H1 (cell line): ENCODE data around the gene S1PR1. TPM values are rescaled to one million over a fixed set of nuclear protein-coding genes. Genes with fewer than 3 reads are reported as not detected.

Experiments
- CTCF ChIA-PET: fragments of 300-600 bp; sonication (Branson Sonifier 250); formaldehyde crosslinking; loops from one replicate; lab custom pipeline; 2021; ENCODE audit not compliant: partially characterized antibody; lab: Charles Lee
- POLR2A ChIA-PET: fragments of 300-600 bp; sonication (Branson Sonifier 250); formaldehyde crosslinking; loops from one replicate; lab custom pipeline; 2021; ENCODE audit warnings: inconsistent platforms; ENCODE audit not compliant: partially characterized antibody; lab: Charles Lee
- DNase-seq, 2 experiments: peaks; one replicate each; pipeline versions ENCODE4 v3.0.0 to v3.0.0-alpha.2; 2010 to 2022; ENCODE audit warnings: low spot score in 2 of 2, low read depth in 1 of 2, mixed read lengths in 1 of 2
- FAIRE-seq: peaks from 2 replicates; lab custom pipeline; 2011; peaks lifted over from hg19 to GRCh38; lab: Jason Lieb, UNC
- H2AFZ ChIP-seq: 2 replicates; pipeline ENCODE4 v1.8.1; 2012; ENCODE audit warnings: low read length, inconsistent platforms
- H2AK5ac ChIP-seq: 2 replicates; pipeline ENCODE4 v1.6.1; 2013; ENCODE audit warnings: low read depth, low read length
- H2BK120ac ChIP-seq: replicated peaks from 2 replicates; pipeline ENCODE3; 2013; ENCODE audit warnings: low read depth, low read length, inconsistent platforms
- H2BK12ac ChIP-seq: 2 replicates; pipeline ENCODE4 v1.6.1; 2013; ENCODE audit warnings: low read depth, low read length
- H2BK15ac ChIP-seq: 2 replicates; pipeline ENCODE4 v1.6.1; 2013; ENCODE audit warnings: low read length
- H2BK20ac ChIP-seq: 2 replicates; pipeline ENCODE4 v1.6.1; 2013; ENCODE audit warnings: low read length
- H2BK5ac ChIP-seq: 2 replicates; pipeline ENCODE4 v1.6.1; 2013; ENCODE audit warnings: low read depth, low read length
- H3K14ac ChIP-seq: 2 replicates; pipeline ENCODE4 v1.6.1; 2013; ENCODE audit warnings: inconsistent platforms; ENCODE audit not compliant: insufficient read length
- H3K18ac ChIP-seq: 2 replicates; pipeline ENCODE4 v1.6.1; 2013; ENCODE audit warnings: low read length; ENCODE audit errors: extremely low read depth
- H3K23ac ChIP-seq: 2 replicates; pipeline ENCODE4 v1.6.1; 2013; ENCODE audit warnings: inconsistent platforms; ENCODE audit not compliant: insufficient read length
- H3K23me2 ChIP-seq: 2 replicates; pipeline ENCODE4 v1.6.1; 2013; ENCODE audit warnings: low read depth, low read length
- H3K27ac ChIP-seq: 2 replicates; pipeline ENCODE4 v1.6.1; 2011; ENCODE audit warnings: low read depth, low read length, inconsistent platforms
- H3K27me3 ChIP-seq, 4 experiments: replicated peaks in 1 of 4; 1 replicate in 1 of 4; 2 replicates in 3 of 4; pipeline versions ENCODE4 v1.6.1 to v1.8.1; 2011 to 2013; ENCODE audit warnings: low read length in 3 of 4, mild to moderate bottlenecking in 3 of 4, inconsistent platforms in 2 of 4, mixed read lengths in 2 of 4, moderate library complexity in 1 of 4; ENCODE audit not compliant: control insufficient read depth in 3 of 4, insufficient read depth in 3 of 4; ENCODE audit errors: extremely low read depth in 1 of 4
- H3K36me3 ChIP-seq, 4 experiments: 2 replicates each; pipeline versions ENCODE4 v1.6.1 to v1.8.1; 2011 to 2013; ENCODE audit warnings: mild to moderate bottlenecking in 4 of 4, low read length in 3 of 4, moderate library complexity in 2 of 4, control low read depth in 1 of 4, inconsistent platforms in 1 of 4; ENCODE audit not compliant: insufficient read depth in 4 of 4, control insufficient read depth in 2 of 4
- H3K4ac ChIP-seq: replicated peaks from 2 replicates; pipeline ENCODE3; 2013; ENCODE audit warnings: low read length, low read depth, mixed read lengths, inconsistent platforms; ENCODE audit not compliant: insufficient read length
- H3K4me1 ChIP-seq, 4 experiments: replicated peaks in 1 of 4; 1 replicate in 1 of 4; 2 replicates in 3 of 4; pipeline versions ENCODE4 v1.6.1 to v1.8.1; 2011 to 2013; ENCODE audit warnings: low read length in 3 of 4, inconsistent platforms in 2 of 4, mixed read lengths in 1 of 4; ENCODE audit not compliant: insufficient read depth in 4 of 4, control insufficient read depth in 3 of 4
- H3K4me2 ChIP-seq, 2 experiments: 2 replicates each; pipeline versions ENCODE4 v1.6.1 to v1.8.1; 2011 to 2013; ENCODE audit warnings: low read depth in 2 of 2, low read length in 2 of 2, control low read depth in 1 of 2, inconsistent platforms in 1 of 2, mild to moderate bottlenecking in 1 of 2; ENCODE audit not compliant: insufficient read depth in 1 of 2
- H3K4me3 ChIP-seq, 4 experiments: fragments of 200-600, 300-600 bp in 1 of 4; sonication (generic), shearing (Covaris generic), sonication (Bioruptor Twin) in 1 of 4; 2 replicates each; pipeline versions ENCODE4 v1.5.1 to v1.8.1; 2011 to 2016; ENCODE audit warnings: low read length in 4 of 4, low read depth in 3 of 4, control low read depth in 2 of 4, inconsistent platforms in 2 of 4, mild to moderate bottlenecking in 2 of 4, mixed read lengths in 1 of 4, moderate library complexity in 1 of 4; ENCODE audit not compliant: insufficient read depth in 2 of 4; ENCODE audit errors: extremely low read depth in 1 of 4
- H3K56ac ChIP-seq: replicated peaks from 2 replicates; pipeline ENCODE3; 2013; ENCODE audit warnings: low read depth, mild to moderate bottlenecking, mixed read lengths, low read length, inconsistent platforms; ENCODE audit not compliant: insufficient read length
- H3K79me1 ChIP-seq: 2 replicates; pipeline ENCODE4 v1.6.1; 2013; ENCODE audit warnings: low read depth, low read length, control low read depth
- H3K79me2 ChIP-seq, 2 experiments: 2 replicates each; pipeline versions ENCODE4 v1.6.1 to v1.8.1; 2012 to 2013; ENCODE audit warnings: low read length in 2 of 2, mild to moderate bottlenecking in 2 of 2, inconsistent platforms in 1 of 2; ENCODE audit not compliant: insufficient read depth in 2 of 2, control insufficient read depth in 1 of 2
- H3K9ac ChIP-seq, 4 experiments: replicated peaks in 1 of 4; 1 replicate in 1 of 4; 2 replicates in 3 of 4; pipeline versions ENCODE4 v1.6.1 to v1.8.1; 2011 to 2013; ENCODE audit warnings: low read depth in 3 of 4, low read length in 3 of 4, control low read depth in 2 of 4, mild to moderate bottlenecking in 2 of 4, moderate library complexity in 2 of 4, inconsistent platforms in 1 of 4; ENCODE audit errors: extremely low read depth in 1 of 4
- H3K9me3 ChIP-seq, 2 experiments: 2 replicates each; pipeline versions ENCODE4 v1.6.1 to v1.8.1; 2012 to 2013; ENCODE audit warnings: mild to moderate bottlenecking in 2 of 2, moderate library complexity in 2 of 2, control low read depth in 1 of 2, inconsistent platforms in 1 of 2, low read depth in 1 of 2, low read length in 1 of 2, mixed read lengths in 1 of 2; ENCODE audit not compliant: insufficient read depth in 2 of 2
- H4K20me1 ChIP-seq, 2 experiments: replicated peaks in 1 of 2; 2 replicates each; pipeline versions ENCODE3 to v1.8.1; 2011 to 2013; ENCODE audit warnings: inconsistent platforms in 2 of 2, low read length in 2 of 2, mild to moderate bottlenecking in 1 of 2; ENCODE audit not compliant: insufficient read depth in 2 of 2, control insufficient read depth in 1 of 2
- H4K5ac ChIP-seq: 2 replicates; pipeline ENCODE4 v1.6.1; 2013; ENCODE audit warnings: low read length, low read depth, mixed read lengths, inconsistent platforms; ENCODE audit not compliant: insufficient read length
- H4K8ac ChIP-seq: 2 replicates; pipeline ENCODE4 v1.8.0; 2013; ENCODE audit warnings: mild to moderate bottlenecking, moderate library complexity, low read length, inconsistent platforms; ENCODE audit not compliant: insufficient read depth; ENCODE audit errors: extremely low read depth
- H4K91ac ChIP-seq: replicated peaks from 2 replicates; pipeline ENCODE3; 2013; ENCODE audit warnings: low read length, mixed read lengths, inconsistent platforms; ENCODE audit not compliant: insufficient read length
- BCL11A ChIP-seq, 2 experiments: IDR thresholded peaks; one replicate each; pipeline ENCODE4 v1.6.1; 2011; ENCODE audit warnings: low read depth in 2 of 2, low read length in 2 of 2, mild to moderate bottlenecking in 2 of 2
- HDAC2 ChIP-seq, 2 experiments: fragments of 300-600 bp in 1 of 2; sonication (generic) in 1 of 2; IDR thresholded peaks; 2 replicates each; pipeline ENCODE4 v1.6.1; 2011 to 2012; ENCODE audit warnings: low read depth in 2 of 2, low read length in 2 of 2, mild to moderate bottlenecking in 2 of 2, moderate library complexity in 2 of 2, borderline replicate concordance in 1 of 2, inconsistent platforms in 1 of 2
- KDM5A ChIP-seq: fragments of 200-600 bp; IDR thresholded peaks from 2 replicates; pipeline ENCODE4 v1.7.1; 2012; ENCODE audit warnings: mild to moderate bottlenecking, low read length, inconsistent platforms, mixed read lengths
- NANOG ChIP-seq: IDR thresholded peaks from 2 replicates; pipeline ENCODE4 v1.6.1; 2011; ENCODE audit warnings: low read length, low read depth, mild to moderate bottlenecking, inconsistent platforms; ENCODE audit not compliant: insufficient read depth, poor library complexity, severe bottlenecking
- NRF1 ChIP-seq: IDR thresholded peaks from 2 replicates; pipeline ENCODE4 v1.6.1; 2011; ENCODE audit warnings: mild to moderate bottlenecking, low read depth, low read length, improper control_type of control experiment
- POLR2A ChIP-seq, 2 experiments: IDR thresholded peaks; 1 replicate in 1 of 2; 2 replicates in 1 of 2; pipeline ENCODE4 v1.6.1; 2011; ENCODE audit warnings: low read depth in 2 of 2, low read length in 2 of 2, mild to moderate bottlenecking in 2 of 2; ENCODE audit errors: control extremely low read depth in 1 of 2
- RNF2 ChIP-seq: fragments of 200-900, 300-1000 bp; sonication (generic); IDR thresholded peaks from 2 replicates; pipeline ENCODE4 v1.7.1; 2016; ENCODE audit warnings: borderline replicate concordance, low read depth, mild to moderate bottlenecking, antibody characterized with exemption, low read length; ENCODE audit not compliant: poor library complexity, severe bottlenecking; ENCODE audit errors: missing control alignments
- TCF12 ChIP-seq: IDR thresholded peaks from 2 replicates; pipeline ENCODE4 v1.6.1; 2011; ENCODE audit warnings: low read depth, mild to moderate bottlenecking, low read length
- TEAD4 ChIP-seq: IDR thresholded peaks from 2 replicates; pipeline ENCODE4 v1.6.1; 2012; ENCODE audit warnings: low read depth, low read length, inconsistent platforms, mixed read lengths
- WGBS, 2 experiments: shearing (Covaris generic) in 1 of 2; methylation state at CpG; one replicate each; pipeline versions ENCODE4 v1.1.6 to v1.1.7; 2013 to 2015; ENCODE audit warnings: low lambda C conversion rate in 2 of 2, mixed read lengths in 2 of 2, inconsistent platforms in 1 of 2, low coverage in 1 of 2, missing lambda C conversion rate in 1 of 2; ENCODE audit not compliant: insufficient replicate concordance in 2 of 2, insufficient coverage in 1 of 2, insufficient read length in 1 of 2; ENCODE audit errors: extremely low coverage in 1 of 2, missing lambda C conversion rate in 1 of 2; 5-methylcytosine and 5-hydroxymethylcytosine counted together
- polyA plus RNA-seq, 7 experiments: library from polyadenylated mRNA; depleted of rRNA in 3 of 7; stranded (reverse) in 5 of 7; unstranded in 2 of 7; fragments of >200 nt in 5 of 7; fragments of 200-250 nt in 2 of 7; gene quantifications; 1 replicate in 5 of 7; 2 replicates in 1 of 7; 4 replicates in 1 of 7; pipeline versions ENCODE4 v1.2.1 to v1.2.3, GENCODE V29; 2011 to 2013; ENCODE audit warnings: missing spikeins in 2 of 7, mixed read lengths in 2 of 7
- total RNA-seq: library from RNA; stranded (reverse); fragmentation: NEBNext Ultra II Directional; extraction: Animal tissue kit (Norgen Biotek cat#: 25700); gene quantifications from 2 replicates; pipeline ENCODE4 v1.2.1, GENCODE V29; 2021
- TF ChIP-seq, protein P1 (sequence below): IDR thresholded peaks from 2 replicates; pipeline ENCODE4 v1.6.1; 2011; ENCODE audit warnings: low read length, improper control_type of control experiment
- TF ChIP-seq, protein P2 (sequence below): IDR thresholded peaks from 2 replicates; pipeline ENCODE4 v1.6.1; 2012; ENCODE audit warnings: low read length, inconsistent platforms

Gene S1PR1
- total and polyA plus RNA-seq, 2 of the 8 experiments (the other 6 are each of a cell fraction or from before 2014, with no cell fraction given) = 3.5 to 5.5 TPM

DNA sequence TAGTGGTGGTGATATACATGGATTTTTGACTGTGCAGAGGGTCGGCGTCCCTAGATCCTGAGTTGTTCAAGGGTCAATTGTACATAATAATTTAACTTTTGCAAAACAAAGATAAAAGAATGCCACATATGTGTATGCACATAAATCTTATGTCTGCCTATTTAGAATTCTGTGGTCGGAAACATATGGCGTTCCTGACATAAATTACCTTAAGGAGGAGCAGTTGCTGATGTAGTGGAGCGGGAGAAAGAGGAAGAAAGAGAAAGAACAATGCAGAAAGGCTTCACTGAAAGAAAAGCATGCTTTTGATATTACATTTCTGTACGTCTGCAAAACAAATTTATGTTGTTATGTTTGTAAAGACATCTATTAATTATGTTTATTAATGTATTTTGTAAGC is 40.0 kb downstream of the S1PR1 start:
- Histone ChIP-seq H3K14ac (no peak overlapping the region), H4K8ac (no peak overlapping the region), H3K4ac (no peak overlapping the region), H3K36me3 (no peaks in the 10 kb centered on the region), H2AFZ (no peak overlapping the region), H2AK5ac (no peak overlapping the region), H4K5ac (no peak overlapping the region), H3K79me2 (no peaks in the 10 kb centered on the region), H3K79me1 (no peaks in the 10 kb centered on the region), H4K20me1 (no peaks in the 10 kb centered on the region), H2BK20ac (no peak overlapping the region), H3K56ac (no peak overlapping the region), H3K18ac (no peak overlapping the region), H3K9ac (no peak overlapping the region), H3K4me3 (no peak overlapping the region), H2BK5ac (no peak overlapping the region), H2BK15ac (no peak overlapping the region), H3K23me2 (no peaks in the 10 kb centered on the region), H2BK12ac (no peak overlapping the region), H3K23ac (no peak overlapping the region), H3K27me3 (no peaks in the 10 kb centered on the region), H3K4me2 (no peak overlapping the region), H4K91ac (no peak overlapping the region), H2BK120ac (no peak overlapping the region), H3K27ac (no peak overlapping the region), H3K9me3 (no peaks in the 10 kb centered on the region), H3K4me1 (no peaks in the 10 kb centered on the region)
- POLR2A ChIA-PET = no interaction called here
- DNase-seq (no peak), FAIRE-seq (no peak)
- CTCF ChIA-PET = interaction anchor here (0.9 kb wide), 1 partner anchor 11 kb away, joined by 4 read pairs; no protein-coding TSS in a partner anchor
- 88% methylated on average over 6 of the region's 6 CpGs; no CpG with 5 or more reads in 1 of the 2 experiments for WGBS, 2 experiments
- TF ChIP-seq, protein P1, sequence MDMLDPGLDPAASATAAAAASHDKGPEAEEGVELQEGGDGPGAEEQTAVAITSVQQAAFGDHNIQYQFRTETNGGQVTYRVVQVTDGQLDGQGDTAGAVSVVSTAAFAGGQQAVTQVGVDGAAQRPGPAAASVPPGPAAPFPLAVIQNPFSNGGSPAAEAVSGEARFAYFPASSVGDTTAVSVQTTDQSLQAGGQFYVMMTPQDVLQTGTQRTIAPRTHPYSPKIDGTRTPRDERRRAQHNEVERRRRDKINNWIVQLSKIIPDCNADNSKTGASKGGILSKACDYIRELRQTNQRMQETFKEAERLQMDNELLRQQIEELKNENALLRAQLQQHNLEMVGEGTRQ = no peak
- no peak for TF ChIP-seq HDAC2 (IDR thresholded peaks at IDR 0.05; ENCODE audit: borderline replicate concordance in 1 of 2, low read depth in 2 of 2, low read length in 2 of 2)
- TF ChIP-seq TEAD4 = no peak
- no peak for TF ChIP-seq TCF12
- no peak for TF ChIP-seq RNF2
- no peak for TF ChIP-seq NRF1
- TF ChIP-seq POLR2A (IDR thresholded peaks at IDR 0.05; ENCODE audit: control extremely low read depth in 1 of 2, low read depth in 2 of 2, low read length in 2 of 2) = no peak
- no peak for TF ChIP-seq NANOG
- TF ChIP-seq, protein P2, sequence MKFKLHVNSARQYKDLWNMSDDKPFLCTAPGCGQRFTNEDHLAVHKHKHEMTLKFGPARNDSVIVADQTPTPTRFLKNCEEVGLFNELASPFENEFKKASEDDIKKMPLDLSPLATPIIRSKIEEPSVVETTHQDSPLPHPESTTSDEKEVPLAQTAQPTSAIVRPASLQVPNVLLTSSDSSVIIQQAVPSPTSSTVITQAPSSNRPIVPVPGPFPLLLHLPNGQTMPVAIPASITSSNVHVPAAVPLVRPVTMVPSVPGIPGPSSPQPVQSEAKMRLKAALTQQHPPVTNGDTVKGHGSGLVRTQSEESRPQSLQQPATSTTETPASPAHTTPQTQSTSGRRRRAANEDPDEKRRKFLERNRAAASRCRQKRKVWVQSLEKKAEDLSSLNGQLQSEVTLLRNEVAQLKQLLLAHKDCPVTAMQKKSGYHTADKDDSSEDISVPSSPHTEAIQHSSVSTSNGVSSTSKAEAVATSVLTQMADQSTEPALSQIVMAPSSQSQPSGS = no peak
- TF ChIP-seq KDM5A = no peak
- no peak for TF ChIP-seq BCL11A (IDR thresholded peaks at IDR 0.05; ENCODE audit: low read depth in 2 of 2, low read length in 2 of 2)
